ENCODE measurements around the gene XAGE1B. TPM values are rescaled to one million over a fixed set of nuclear protein-coding genes. Genes with fewer than 3 reads are reported as not detected.

XAGE1B gene
- total RNA-seq, 1 donor from 2014 or later: not detected

Other genes with a start within 250 kb of the XAGE1B start
- not detected in 2 replicates for gene XAGE2, start 148.0 kb downstream of the XAGE1B start, total RNA-seq
- not detected in 2 replicates for gene XAGE1A, start 21.3 kb downstream of the XAGE1B start, total RNA-seq
- gene SSX7, start 137.8 kb upstream of the XAGE1B start, total RNA-seq: not detected in 2 replicates
- gene SSX2, start 190.1 kb upstream of the XAGE1B start, total RNA-seq: not detected in 2 replicates
- not detected in 2 replicates for gene SSX2B, start 234.2 kb upstream of the XAGE1B start, total RNA-seq